Dermis blood vessel endothelial cell (primary cell): Measurements from ENCODE around the gene AIF1L. TPM values are rescaled to one million over a fixed set of nuclear protein-coding genes. Genes with fewer than 3 reads are reported as not detected.

ENCODE experiments used
- total RNA-seq: library from RNA; depleted of rRNA; stranded (reverse); fragments of >200 nt; gene quantifications from 2 replicates; pipeline ENCODE4 v1.2.3, GENCODE V29; 2014

The AIF1L gene
- total RNA-seq, 1 donor from 2014 or later = 26.4 TPM

Other genes with a start within 250 kb of the AIF1L start
- gene QRFP, start 199.7 kb upstream of the AIF1L start, total RNA-seq = not detected in 2 replicates
- gene FIBCD1, start 157.3 kb upstream of the AIF1L start, total RNA-seq = under 0.01 and 0.05 TPM in 2 replicates
- gene LAMC3, start 87.4 kb upstream of the AIF1L start, total RNA-seq = 0.51 and 4.7 TPM in 2 replicates
- 15.3 and 19.1 TPM in 2 replicates for gene NUP214, start 29.1 kb downstream of the AIF1L start, total RNA-seq
- gene FAM78A, start 180.0 kb downstream of the AIF1L start, total RNA-seq = 9.9 and 12.4 TPM in 2 replicates
- 4.7 and 6.0 TPM in 2 replicates for gene PLPP7, start 193.2 kb downstream of the AIF1L start, total RNA-seq